ENCODE data around the gene CYSLTR2.
"Not testable (repeated sequence)": the region's sequence is repeated elsewhere in the genome, so short reads cannot be mapped to it uniquely, and the experiment has no call there.

CYSLTR2 gene

DNA sequence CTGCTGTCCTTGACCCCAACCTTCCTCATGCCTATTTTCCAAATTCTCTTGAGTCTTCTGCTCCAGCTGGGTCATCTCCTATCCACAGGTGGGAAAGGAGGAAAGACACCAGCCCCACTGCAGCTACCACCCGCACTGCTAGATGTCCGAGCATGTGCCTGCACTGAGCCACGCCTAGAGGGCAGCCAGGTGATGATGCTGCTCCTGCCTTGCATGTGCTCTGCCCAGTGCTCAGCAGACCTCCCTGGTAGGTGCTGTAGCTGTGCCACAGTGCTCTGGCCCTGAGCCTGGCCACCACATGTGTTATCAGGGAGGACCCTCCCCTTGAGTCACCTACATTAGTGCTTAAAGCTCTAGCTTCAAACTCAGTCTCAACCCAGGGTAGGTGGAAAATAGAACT, 6.9 kb upstream of the CYSLTR2 start:
- Histone ChIP-seq H3K4me3 (ENCODE audit: low read length) (no peak overlapping the region), H3K36me3 (ENCODE audit: control insufficient read depth, insufficient read depth, low read length) (no peaks in the 10 kb centered on the region), H3K27ac (ENCODE audit: low read depth, low read length) (no peak overlapping the region), H3K4me1 (ENCODE audit: control insufficient read depth, insufficient read depth, low read length) (no peaks in the 10 kb centered on the region), H3K27me3 (ENCODE audit: control insufficient read depth, insufficient read depth, low read length) (no peaks in the 10 kb centered on the region), H3K9ac (ENCODE audit: low read length) (no peak overlapping the region)

DNA sequence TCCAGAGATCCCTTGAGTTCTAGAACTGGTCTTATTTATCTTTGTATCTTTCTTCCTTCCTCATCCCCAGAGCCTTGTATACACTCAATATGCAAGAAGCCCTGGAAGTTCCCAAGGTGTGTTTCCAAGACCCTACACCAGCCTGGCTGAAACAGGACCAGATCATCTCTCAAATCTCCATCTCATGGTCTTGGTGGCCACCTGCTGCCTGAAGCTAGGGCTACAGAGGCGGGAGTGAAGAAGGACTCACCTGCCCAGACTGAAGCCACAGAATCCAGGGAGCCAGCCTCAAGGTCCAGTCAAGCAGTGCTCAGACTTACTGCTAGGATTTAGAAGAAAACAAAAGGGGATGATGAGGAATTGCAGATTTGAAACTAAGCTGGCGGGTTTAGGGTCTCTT, 6.1 kb upstream of the CYSLTR2 start:
- H3K9ac ChIP-seq (ENCODE audit: low read length) = no peak overlapping the region
- H3K4me3 ChIP-seq (ENCODE audit: low read length) = no peak overlapping the region
- no peaks in the 10 kb centered on the region for H3K27me3 ChIP-seq (ENCODE audit: control insufficient read depth, insufficient read depth, low read length)
- no peaks in the 10 kb centered on the region for H3K36me3 ChIP-seq (ENCODE audit: control insufficient read depth, insufficient read depth, low read length)
- H3K4me1 ChIP-seq (ENCODE audit: control insufficient read depth, insufficient read depth, low read length) = no peaks in the 10 kb centered on the region
- no peak overlapping the region for H3K27ac ChIP-seq (ENCODE audit: low read depth, low read length)

DNA sequence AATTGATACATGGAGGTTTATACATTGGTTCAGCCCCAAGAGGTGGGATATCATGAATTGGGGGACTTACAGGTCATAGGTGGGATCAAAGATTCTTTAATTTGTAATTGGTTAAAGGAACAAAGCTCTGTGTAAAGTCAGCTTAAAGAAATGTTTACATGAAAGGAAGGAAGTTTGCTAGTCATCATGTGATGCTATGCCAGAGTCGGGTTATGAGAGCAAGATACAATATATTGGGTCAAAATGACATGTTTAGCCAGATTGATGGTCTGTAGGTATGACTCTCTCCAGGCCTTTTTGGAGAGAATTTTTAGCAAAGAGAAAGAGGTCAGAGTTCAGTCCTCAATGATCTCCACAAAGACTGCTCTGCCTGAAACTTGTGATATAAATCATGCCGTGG, 5.3 kb upstream of the CYSLTR2 start:
- Histone ChIP-seq H3K4me1 (ENCODE audit: control insufficient read depth, insufficient read depth, low read length) (no peaks in the 10 kb centered on the region), H3K27ac (ENCODE audit: low read depth, low read length) (no peak overlapping the region), H3K27me3 (ENCODE audit: control insufficient read depth, insufficient read depth, low read length) (no peaks in the 10 kb centered on the region), H3K9ac (ENCODE audit: low read length) (no peak overlapping the region), H3K4me3 (ENCODE audit: low read length) (no peak overlapping the region), H3K36me3 (ENCODE audit: control insufficient read depth, insufficient read depth, low read length) (no peaks in the 10 kb centered on the region)

DNA sequence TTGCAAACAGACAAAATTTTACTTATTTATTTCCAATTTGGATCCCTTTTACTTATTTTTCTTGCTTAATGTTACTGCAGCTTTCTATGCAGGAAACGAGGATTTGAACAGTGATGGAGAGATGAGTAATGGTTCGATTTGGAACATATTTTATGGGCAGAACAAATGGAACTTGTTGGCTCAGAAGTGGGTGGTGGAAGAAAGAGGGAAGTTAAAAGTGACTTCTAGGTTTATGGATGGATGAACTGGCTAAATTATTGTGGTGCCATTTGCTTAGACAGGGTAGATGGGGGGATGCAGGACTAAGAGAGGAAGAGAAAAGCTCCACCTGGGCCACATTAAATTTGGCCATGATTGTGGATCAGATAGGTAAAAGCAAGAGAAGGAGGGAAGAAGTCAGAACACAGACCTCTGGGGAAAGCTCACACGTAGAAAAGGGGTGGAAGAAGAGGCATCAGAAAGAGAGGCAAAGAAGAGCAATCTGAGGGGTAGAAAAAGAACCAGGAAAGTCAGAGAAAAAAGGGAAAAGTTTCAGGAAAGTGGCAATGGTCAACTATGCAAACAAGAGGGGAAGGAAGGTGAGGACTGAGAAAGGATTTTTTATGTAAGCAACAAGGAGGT, 768 bp upstream of the CYSLTR2 start:
- Histone ChIP-seq H3K4me3 (ENCODE audit: low read length) (no peak overlapping the region), H3K4me1 (ENCODE audit: control insufficient read depth, insufficient read depth, low read length) (no peaks in the 10 kb centered on the region), H3K36me3 (ENCODE audit: control insufficient read depth, insufficient read depth, low read length) (no peaks in the 10 kb centered on the region), H3K9ac (ENCODE audit: low read length) (no peak overlapping the region), H3K27me3 (ENCODE audit: control insufficient read depth, insufficient read depth, low read length) (no peaks in the 10 kb centered on the region), H3K27ac (ENCODE audit: low read depth, low read length) (no peak overlapping the region)

DNA sequence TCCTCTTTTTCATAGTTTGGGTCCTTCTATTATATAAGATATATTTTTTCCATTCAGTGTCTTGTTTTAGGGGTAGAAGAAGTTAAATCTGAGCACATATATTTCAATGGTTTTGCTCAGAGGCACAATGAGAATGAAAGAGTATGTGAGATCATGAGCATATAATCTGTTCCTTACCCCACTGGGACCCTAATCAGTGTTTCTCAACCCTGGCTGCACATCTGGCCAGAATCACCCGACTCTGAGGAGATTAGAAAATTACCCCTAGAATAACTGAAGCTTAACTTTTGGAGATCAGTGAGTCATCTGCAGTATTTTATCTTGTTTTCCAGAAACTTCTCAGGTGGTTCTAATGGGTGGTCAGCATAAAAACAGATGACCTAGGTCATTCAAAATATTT, 782 bp downstream of the CYSLTR2 start:
- H3K9ac ChIP-seq (ENCODE audit: low read length) = no peak overlapping the region
- no peak overlapping the region for H3K27ac ChIP-seq (ENCODE audit: low read depth, low read length)
- H3K4me1 ChIP-seq (ENCODE audit: control insufficient read depth, insufficient read depth, low read length) = no peaks in the 10 kb centered on the region
- H3K36me3 ChIP-seq (ENCODE audit: control insufficient read depth, insufficient read depth, low read length) = no peaks in the 10 kb centered on the region
- H3K4me3 ChIP-seq (ENCODE audit: low read length) = no peak overlapping the region
- H3K27me3 ChIP-seq (ENCODE audit: control insufficient read depth, insufficient read depth, low read length) = no peaks in the 10 kb centered on the region

DNA sequence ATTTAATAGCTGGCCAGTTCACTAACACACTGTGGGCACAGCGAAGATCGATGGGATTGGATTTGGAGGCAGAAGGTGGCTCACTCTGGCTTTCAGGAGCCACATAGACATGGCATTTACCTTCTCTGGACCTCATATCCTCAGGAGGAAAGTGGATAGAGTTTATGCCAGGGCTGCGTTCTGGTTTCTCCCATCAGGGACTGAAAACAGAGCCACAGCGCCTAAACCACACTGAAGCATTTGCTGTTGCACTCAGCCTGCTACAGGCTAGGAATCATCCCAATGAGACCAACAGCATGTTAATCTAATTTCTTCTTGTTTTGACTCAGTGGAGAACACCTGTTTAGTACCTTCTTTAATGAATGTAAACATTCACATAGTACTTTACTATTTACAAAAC, 1.6 kb downstream of the CYSLTR2 start:
- Histone ChIP-seq H3K27ac (ENCODE audit: low read depth, low read length) (no peak overlapping the region), H3K27me3 (ENCODE audit: control insufficient read depth, insufficient read depth, low read length) (no peaks in the 10 kb centered on the region), H3K4me1 (ENCODE audit: control insufficient read depth, insufficient read depth, low read length) (peaks cover 3% of the 10 kb centered on the region), H3K9ac (ENCODE audit: low read length) (no peak overlapping the region), H3K4me3 (ENCODE audit: low read length) (no peak overlapping the region), H3K36me3 (ENCODE audit: control insufficient read depth, insufficient read depth, low read length) (no peaks in the 10 kb centered on the region)

DNA sequence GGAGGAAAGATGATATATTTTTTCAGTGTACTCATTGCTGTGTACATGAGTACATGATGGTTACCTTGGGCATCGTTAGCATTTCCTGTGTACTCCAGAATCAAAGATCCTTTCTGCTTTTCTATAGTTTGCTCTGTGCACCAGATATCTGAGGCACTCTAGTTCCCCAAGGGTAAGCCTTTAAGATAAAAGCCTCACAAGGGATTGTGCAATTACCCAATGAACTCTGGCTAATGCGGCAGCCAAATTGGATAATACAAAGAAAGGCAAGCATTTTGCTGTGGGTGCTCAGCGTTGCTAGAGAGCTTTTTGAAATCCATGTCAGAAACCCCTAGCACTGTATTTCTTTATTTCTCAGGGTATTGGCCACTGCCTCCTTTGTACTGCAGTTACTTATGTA, 2.9 kb downstream of the CYSLTR2 start:
- no peak overlapping the region for H3K27ac ChIP-seq (ENCODE audit: low read depth, low read length)
- H3K36me3 ChIP-seq (ENCODE audit: control insufficient read depth, insufficient read depth, low read length) = no peaks in the 10 kb centered on the region
- H3K4me1 ChIP-seq (ENCODE audit: control insufficient read depth, insufficient read depth, low read length) = peaks cover 5% of the 10 kb centered on the region
- H3K4me3 ChIP-seq (ENCODE audit: low read length) = no peak overlapping the region
- H3K27me3 ChIP-seq (ENCODE audit: control insufficient read depth, insufficient read depth, low read length) = no peaks in the 10 kb centered on the region
- no peak overlapping the region for H3K9ac ChIP-seq (ENCODE audit: low read length)

DNA sequence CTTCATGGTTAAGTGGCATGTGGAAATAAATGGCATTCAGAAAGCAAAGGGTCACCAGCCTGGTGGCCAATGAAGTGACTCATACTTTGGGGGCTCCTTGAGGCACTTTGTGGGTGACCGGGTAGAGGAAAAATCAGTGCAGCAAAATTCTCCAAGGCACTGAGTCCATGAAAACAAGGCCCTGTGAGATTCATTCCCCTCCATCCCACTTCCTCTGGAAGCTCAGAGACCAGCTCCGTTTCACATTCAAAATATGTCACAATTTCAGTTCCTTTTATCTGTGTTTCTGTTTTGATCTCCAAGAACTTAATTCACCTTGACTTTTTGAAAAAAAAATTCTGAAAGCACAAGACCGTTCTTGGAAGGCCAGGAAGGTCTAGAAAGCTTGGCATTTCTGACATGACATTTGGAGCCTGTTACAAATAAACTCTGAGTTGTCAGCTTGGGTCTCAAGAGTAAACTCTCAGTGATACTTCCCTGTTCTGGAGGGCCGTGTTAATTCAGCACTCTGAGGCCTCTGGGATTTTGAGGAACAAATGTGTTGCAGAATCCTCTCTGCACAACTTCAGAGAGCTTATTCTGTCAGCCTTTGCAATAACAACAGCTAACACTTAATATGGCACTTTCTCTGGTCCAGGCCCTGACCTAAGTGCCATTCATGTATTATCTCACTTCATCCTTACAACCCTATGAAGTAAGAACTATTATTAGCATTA, 6.8 kb downstream of the CYSLTR2 start:
- H3K9ac ChIP-seq (ENCODE audit: low read length) = no peak overlapping the region
- H3K27ac ChIP-seq (ENCODE audit: low read depth, low read length) = peak overlapping the region; percentile 37
- peaks cover 5% of the 10 kb centered on the region for H3K4me1 ChIP-seq (ENCODE audit: control insufficient read depth, insufficient read depth, low read length)
- no peak overlapping the region for H3K4me3 ChIP-seq (ENCODE audit: low read length)
- H3K36me3 ChIP-seq (ENCODE audit: control insufficient read depth, insufficient read depth, low read length) = no peaks in the 10 kb centered on the region
- H3K27me3 ChIP-seq (ENCODE audit: control insufficient read depth, insufficient read depth, low read length) = no peaks in the 10 kb centered on the region

DNA sequence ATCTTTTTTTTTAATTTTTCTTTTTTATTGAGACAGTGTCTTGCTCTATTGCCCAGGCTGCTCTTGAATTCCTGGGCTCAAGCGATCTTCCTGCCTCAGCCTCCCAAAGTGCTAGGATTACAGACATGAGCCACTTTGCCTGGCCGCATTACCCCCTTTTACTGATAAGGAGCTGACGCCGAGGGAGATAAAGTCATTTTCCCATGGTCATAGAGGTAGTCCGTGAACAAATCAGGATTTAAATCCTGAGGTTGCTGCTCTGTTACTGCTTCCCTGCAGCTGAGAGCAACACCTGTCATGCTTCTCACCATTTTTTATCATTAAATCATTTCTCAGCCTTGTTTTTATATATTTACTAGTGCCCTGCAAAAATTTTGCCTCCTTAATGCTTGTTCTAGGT, 7.4 kb downstream of the CYSLTR2 start:
- no peaks in the 10 kb centered on the region for H3K36me3 ChIP-seq (ENCODE audit: control insufficient read depth, insufficient read depth, low read length)
- no peak overlapping the region for H3K9ac ChIP-seq (ENCODE audit: low read length)
- H3K4me3 ChIP-seq (ENCODE audit: low read length) = no peak overlapping the region
- peaks cover 5% of the 10 kb centered on the region for H3K4me1 ChIP-seq (ENCODE audit: control insufficient read depth, insufficient read depth, low read length)
- no peak overlapping the region for H3K27ac ChIP-seq (ENCODE audit: low read depth, low read length)
- no peaks in the 10 kb centered on the region for H3K27me3 ChIP-seq (ENCODE audit: control insufficient read depth, insufficient read depth, low read length)

DNA sequence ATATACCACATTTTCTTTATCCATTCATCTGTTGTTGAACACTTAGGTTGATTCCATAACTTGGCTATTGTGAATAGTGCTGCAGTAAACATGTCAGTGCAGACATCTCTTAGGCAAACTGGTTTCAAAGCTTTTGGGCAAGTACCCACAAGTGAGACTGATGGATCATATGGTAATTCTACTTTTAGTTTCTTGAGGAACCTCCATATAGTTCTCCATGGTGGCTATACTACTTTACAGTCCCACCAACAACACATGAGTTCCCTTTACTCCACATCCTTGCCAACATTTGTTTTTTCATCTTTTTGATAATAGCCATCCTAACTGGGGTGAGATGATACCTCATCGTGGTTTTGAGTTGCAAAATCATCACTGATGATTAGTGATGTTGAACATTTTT, 8.5 kb downstream of the CYSLTR2 start:
- Histone ChIP-seq H3K36me3 (ENCODE audit: control insufficient read depth, insufficient read depth, low read length) (no peaks in the 10 kb centered on the region), H3K4me1 (ENCODE audit: control insufficient read depth, insufficient read depth, low read length) (peaks cover 5% of the 10 kb centered on the region), H3K27me3 (ENCODE audit: control insufficient read depth, insufficient read depth, low read length) (no peaks in the 10 kb centered on the region), H3K27ac (ENCODE audit: low read depth, low read length) (no peak overlapping the region), H3K9ac (ENCODE audit: low read length) (no peak overlapping the region), H3K4me3 (ENCODE audit: low read length) (no peak overlapping the region)

DNA sequence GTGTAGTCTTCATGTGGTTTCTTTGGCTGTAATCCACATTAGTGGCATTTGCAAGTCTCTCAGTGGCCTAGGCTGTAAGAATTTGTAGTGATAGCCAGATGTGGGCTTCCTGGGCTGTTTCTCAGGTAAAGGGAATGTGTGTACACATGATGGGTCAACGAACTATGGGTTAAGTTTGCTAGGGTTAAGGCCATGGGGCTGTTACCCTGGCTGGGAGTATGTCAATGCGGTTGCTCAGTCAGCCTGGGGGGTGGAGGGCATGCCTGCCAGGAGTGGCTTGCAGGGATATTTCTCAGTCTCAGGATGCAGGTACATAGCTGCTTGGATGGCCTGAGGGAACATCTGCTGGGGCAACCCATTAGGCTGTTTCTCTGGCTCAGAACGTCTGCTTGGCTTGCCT, 13.4 kb downstream of the CYSLTR2 start:
- Histone ChIP-seq H3K4me3 (ENCODE audit: low read length) (no peak overlapping the region), H3K9ac (ENCODE audit: low read length) (no peak overlapping the region), H3K27me3 (ENCODE audit: control insufficient read depth, insufficient read depth, low read length) (no peaks in the 10 kb centered on the region), H3K27ac (ENCODE audit: low read depth, low read length) (no peak overlapping the region), H3K36me3 (ENCODE audit: control insufficient read depth, insufficient read depth, low read length) (no peaks in the 10 kb centered on the region), H3K4me1 (ENCODE audit: control insufficient read depth, insufficient read depth, low read length) (no peaks in the 10 kb centered on the region)

DNA sequence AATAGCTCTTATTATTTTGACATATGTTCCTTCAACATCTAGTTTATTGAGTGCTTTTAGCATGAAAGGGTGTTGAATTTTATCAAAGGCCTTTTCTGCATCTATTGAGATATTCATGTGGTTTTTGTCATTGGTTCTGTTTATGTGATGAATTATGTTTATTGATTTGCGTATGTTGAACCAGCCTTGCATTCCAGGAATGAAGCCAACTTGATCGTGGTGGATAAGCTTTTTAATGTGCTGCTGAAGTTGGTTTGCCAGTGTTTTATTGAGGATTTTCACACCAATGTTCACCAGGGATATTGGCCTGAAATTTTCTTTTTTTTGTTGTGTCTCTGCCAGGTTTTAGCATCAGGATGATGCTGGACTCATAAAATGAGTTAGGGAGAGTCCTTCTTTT, 17.7 kb downstream of the CYSLTR2 start:
- H3K27ac ChIP-seq (ENCODE audit: low read depth, low read length); H3K4me3 ChIP-seq (ENCODE audit: low read length); H3K9ac ChIP-seq (ENCODE audit: low read length); H3K36me3 ChIP-seq (ENCODE audit: control insufficient read depth, insufficient read depth, low read length); H3K27me3 ChIP-seq (ENCODE audit: control insufficient read depth, insufficient read depth, low read length); H3K4me1 ChIP-seq (ENCODE audit: control insufficient read depth, insufficient read depth, low read length): not testable (repeated sequence)

DNA sequence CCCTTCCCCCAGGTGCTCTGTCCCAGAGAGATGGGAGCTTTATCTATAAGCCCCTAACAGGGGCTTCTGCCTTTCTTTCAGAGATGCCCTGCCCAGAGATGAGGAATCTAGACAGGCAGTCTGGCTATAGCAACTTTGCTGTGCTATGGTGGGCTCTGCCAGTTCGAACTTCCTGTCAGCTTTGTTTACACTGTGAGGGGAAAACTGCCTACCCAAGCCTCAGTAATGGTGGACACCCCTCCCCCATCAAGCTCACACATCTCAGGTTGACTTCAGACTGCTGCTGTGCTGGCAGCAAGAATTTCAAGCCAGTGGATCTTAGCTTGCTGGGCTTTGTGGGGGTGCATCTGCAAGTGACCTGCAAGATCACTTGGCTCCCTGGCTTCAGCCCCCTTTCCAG, 21.5 kb downstream of the CYSLTR2 start:
- Histone ChIP-seq H3K4me1 (ENCODE audit: control insufficient read depth, insufficient read depth, low read length) (no peaks in the 10 kb centered on the region), H3K36me3 (ENCODE audit: control insufficient read depth, insufficient read depth, low read length) (no peaks in the 10 kb centered on the region), H3K27me3 (ENCODE audit: control insufficient read depth, insufficient read depth, low read length) (no peaks in the 10 kb centered on the region), H3K27ac (ENCODE audit: low read depth, low read length) (no peak overlapping the region), H3K4me3 (ENCODE audit: low read length) (no peak overlapping the region), H3K9ac (ENCODE audit: low read length) (no peak overlapping the region)
